Islet of Langerhans (tissue), 1 donor: ENCODE data around the gene LIMS2.

Source experiments
- FAIRE-seq: peaks from one replicate; lab custom pipeline; 2011; peaks lifted over from hg19 to GRCh38; lab: Jason Lieb, UNC

The LIMS2 gene

DNA sequence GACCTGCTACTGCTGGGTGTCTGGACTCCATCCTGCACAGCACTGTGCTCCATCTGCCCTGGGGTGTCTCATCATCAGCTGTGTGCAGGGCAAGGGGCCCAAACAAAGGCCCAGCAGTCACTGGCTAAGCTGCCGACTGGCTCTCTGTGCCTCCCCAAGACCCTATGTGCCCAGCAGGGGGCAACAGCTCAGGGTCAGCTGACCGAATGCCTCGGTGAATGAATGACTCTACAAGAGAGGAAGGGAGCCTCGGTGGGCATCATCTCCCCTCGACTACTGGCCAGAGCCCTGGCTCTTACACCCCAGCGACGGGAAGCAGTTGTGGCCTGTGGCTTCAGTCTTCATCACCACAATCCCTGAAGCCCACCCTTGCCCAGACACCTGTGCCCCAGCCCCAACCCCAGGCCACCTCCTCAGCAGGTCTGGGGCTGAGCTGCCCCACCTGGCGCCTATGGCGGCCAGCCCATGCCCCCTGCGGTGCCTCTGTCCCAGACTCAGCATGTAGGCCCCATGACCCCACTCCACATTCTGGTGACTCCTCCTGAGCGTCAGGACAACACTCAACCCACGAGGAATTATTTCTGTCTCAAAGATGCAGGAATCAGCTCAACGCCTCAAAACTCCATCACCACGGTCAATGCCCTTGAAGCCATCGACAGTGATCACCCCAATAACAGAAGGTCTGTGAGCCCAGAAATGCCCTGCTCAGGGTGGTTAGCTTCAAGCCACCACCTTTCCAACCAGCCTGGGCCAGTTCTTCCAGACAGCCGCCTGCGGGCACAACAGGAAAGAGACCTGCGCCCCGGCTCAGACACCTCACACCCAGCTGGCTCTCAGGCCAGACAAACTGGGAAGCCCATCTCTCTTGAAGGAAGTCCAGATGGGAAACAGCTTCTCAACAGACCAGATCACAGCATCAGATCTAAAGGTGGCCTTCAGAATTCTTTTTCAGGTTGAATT is 31.0 kb downstream of the LIMS2 start:
- FAIRE-seq: no peak

DNA sequence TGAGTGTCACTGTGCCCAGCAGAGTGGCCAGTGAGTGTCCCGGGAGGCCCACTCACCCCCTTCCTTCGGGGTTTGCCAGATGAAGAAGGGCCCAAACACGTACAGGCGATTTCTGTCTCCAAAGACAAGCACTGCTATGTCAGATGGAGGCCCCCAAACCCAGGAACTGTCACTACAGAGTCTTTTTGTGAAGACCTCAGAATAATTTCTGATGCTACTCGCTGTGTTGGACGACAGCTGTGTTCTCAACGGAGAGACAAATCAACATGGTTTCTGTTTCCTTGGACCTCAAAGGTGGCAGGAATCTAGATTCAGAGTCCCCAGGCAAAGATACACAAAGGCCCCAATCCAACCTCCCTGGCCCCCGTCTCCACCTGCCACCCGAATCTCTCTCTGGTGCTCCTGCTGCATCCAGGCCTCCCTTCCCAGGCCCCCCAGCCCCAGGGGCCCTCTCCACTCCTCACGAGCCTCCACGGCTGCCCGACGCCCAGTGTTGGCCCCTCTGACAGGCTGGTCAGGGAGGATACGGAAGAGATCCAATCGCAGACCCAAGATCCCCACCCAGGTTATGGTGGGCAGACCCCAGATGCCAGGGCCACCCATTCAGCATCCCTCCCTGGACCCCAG is 31.8 kb downstream of the LIMS2 start:
- no peak for FAIRE-seq

DNA sequence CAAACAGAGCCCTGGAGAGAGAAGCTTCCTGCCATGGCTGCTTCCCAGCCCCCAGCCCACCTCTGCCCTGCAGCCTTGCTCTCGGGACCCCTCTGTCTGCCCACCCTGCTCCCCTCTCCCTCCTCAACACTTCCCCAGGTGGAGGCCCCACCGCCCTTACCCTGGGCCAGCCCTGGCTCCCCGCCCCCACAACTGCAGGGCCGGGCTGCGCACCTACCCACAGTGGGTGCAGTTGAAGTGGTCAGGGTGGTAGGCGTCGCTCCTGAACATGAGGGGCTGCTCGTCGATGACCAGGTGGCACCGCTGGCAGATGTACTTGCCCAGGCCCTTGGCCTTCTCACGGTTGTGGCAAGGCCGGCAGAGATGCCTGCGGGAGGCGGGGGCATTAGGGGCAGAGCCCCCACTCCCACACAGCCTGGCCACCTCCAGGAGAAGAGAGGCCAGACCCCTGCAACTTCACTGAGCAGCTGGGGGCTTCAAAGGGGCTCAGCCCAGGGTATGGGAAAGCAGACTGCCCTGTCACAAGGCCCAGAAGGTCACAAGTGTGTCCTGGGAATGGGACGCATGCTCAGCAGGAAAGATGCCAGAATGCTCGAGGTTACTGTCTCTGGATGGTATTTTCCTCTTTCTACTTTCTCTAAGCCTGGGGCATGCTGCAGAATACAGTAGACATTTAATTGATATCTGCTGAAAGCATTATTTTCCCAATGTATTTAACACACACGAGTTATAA is 32.5 kb downstream of the LIMS2 start:
- FAIRE-seq: no peak

DNA sequence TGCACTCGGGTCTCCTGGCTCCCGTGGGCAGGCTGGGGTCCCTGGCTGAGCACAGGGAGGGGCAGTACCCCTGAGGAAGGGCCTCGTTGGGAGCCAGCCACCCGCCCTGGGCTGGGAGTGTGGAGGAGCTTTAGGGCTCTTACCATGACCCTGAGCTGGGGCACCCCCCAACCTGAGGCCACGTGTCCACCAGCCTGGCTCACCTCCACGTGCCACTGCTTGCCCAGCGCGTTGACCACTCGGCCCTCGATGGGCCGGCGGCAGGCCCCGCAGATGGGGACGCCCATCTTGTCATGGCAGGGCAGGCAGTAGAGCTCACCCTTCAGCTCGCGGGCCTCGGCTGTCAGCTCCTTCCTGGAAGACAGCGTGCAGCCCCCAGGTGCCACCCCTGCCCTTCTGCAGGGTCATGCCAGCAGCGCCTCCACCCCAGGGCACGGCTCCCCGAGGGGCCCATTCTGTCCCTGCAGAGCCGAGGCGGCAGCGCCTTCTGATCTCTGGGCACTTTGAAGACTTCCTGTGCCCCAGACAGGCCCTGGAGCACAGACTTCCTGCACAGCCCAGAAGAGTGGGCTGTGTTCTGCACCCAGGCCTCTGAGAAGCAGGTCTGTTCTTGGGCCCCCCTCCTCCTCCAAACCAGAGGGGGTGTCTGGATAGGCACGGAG is 33.4 kb downstream of the LIMS2 start:
- FAIRE-seq: no peak

DNA sequence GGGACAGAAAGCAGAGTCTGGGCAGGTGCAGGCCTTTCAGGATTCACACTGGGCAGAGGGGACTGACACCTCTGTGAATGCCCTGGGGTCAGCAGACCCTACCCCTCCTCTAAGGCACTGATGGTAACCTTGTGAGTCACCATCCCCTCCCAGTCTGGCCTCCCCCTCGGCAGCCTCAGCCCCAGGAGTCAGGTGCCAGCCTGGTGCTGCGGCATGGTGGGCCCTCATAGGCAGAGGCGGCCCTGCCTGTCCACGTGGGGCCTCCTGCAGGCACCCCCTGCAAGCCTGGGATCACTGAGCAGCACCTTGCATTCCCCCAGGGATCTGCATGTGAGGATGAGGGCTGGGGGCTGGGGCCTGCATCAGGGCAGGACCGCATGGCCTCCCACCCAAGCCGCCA is 34.2 kb downstream of the LIMS2 start:
- no peak for FAIRE-seq

DNA sequence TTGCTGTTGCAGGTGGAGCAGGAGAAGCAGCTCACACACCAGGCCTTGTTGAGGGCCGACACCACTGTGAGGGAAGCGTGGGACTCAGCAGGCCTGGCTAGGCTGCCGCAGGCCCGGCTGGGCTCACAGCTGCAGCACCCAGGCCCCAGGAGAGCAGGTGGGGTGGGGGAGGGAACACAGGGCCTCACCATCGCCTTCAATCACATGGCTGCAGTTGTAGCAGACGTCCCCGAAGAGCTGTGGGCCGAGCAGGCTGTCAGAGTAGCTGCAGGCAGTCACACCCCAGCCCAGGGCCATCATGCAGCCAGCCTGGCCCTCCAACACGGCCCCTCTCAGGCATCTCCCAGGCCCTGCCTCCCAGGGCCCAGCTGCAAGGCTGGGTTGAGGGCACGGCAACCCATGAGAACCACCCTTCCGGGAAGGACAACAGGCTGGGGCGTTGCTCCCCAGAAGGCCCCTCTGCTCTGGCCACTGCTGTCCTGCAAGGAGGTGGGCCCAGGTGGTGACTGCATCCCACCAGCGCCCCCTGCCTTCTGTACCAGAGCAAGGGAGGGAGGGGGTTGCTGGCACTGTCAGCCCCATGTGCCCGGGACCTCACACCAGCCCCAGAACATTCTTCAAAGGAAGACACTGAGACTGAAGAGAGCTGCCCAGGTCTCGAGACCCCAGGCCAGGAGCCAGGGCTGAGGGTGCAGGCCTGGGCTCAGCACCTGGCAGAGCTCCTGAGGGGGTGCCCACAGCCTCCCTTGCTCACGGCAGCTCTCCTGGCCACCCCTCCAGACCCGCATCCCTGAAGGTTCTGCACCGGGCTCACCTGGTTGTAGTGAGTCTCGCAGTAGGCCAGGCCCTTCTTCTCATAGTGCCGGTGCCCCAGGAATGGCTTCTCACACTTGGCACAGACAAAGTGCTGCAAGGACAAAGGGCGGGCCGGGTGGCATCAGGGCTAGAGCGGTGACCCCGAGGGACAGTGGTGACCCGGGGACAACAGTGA is 35.0 kb downstream of the LIMS2 start:
- no peak for FAIRE-seq

DNA sequence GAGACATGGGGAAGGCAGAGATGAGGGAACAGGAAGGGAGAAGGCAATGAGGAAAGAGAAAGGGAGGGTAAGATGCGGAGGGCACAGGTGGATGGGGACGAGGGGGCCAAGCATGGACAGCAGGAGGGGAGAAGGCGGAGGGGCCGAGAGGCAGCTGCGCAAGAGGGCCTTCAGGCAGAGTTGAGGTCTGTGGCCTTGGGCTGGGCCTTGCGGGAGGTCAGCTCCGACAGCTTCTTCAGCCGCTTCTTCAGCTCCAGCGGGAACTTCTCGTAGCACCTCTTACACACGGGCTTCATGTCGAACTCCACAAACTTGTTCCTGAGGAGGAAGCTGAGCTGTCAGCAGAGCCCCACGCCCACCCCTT is 36.2 kb downstream of the LIMS2 start:
- FAIRE-seq: no peak

DNA sequence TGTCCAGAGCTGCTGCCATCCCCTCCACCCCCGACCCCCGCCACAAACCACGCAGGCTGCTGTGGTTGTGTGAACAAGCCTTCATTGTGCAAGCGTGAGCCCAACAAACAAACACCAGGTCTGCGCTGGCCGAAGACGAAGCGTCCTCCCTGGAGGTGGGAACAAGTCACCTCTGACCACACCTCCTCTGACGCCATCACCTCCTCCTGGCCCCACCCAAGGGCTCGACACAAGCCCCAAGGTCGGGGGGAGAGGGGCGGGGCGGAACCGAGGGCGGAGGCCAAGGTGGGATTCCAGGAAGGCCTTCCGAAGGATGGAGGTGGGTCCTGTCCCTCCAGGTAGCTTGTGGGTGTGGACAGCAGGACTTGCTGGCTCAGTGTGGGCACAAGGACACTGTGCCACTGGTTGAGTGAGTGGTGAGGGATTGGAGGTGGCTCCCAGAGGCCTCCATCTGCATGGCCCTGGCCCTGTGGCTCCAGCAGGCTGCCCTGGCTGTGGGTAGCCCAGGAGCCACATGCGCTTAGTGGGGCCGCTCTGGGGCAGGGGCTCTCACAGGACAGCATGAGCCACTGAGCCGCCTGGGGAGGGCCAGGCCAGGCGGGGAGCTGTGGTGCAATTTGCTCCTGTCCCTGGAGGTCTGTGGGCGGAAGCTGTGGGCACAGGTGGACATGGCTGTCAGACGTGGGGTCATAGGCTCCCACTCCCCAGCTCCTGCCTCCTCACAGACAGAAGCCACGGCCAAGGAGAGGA is 36.8 kb downstream of the LIMS2 start:
- no peak for FAIRE-seq

DNA sequence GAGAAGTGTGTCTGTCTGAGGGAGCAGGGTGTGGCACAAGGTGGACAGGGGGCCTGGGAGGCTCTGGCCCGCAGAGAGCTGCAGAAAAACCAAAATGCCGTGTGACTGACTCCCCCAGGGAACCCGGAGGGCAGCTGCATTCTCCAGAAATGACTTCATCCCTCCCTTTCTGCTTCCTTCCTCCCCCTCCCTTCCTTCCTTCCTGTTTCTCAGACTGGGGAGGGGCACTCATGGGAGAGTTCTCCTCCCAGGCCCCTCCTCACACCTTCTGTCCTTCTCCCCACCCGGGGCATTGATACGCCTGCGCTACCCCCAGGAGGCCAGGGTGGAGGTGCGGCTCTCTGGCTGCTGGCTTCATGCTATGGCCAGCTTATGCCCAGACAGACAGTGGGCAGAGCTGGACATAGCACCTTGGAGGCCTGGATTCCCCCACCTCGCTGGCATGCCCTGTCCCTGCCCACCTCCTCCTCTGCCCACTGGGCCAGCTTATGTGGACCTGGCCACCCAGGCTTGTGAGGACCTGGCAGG is 37.5 kb downstream of the LIMS2 start:
- no peak for FAIRE-seq

DNA sequence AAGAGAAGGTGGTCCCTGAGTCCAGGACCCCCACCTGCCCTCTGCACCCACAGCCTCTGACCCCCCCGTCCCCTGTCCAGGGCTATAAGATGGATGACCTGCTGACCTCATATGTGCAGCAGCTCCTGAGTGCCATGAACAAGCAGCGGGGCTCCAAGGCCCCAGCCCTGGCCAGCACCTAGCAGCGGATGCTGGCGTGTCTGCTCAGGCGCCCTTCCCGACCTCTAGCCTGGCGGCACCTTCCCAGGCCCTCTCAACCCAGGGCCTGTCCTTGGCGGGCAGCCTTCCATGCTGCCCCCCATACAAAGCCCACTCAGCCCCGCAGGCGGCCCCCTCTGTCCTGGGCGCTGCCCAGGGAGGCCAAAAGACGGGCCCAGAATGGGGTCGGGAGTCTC is 38.1 kb downstream of the LIMS2 start:
- no peak for FAIRE-seq

DNA sequence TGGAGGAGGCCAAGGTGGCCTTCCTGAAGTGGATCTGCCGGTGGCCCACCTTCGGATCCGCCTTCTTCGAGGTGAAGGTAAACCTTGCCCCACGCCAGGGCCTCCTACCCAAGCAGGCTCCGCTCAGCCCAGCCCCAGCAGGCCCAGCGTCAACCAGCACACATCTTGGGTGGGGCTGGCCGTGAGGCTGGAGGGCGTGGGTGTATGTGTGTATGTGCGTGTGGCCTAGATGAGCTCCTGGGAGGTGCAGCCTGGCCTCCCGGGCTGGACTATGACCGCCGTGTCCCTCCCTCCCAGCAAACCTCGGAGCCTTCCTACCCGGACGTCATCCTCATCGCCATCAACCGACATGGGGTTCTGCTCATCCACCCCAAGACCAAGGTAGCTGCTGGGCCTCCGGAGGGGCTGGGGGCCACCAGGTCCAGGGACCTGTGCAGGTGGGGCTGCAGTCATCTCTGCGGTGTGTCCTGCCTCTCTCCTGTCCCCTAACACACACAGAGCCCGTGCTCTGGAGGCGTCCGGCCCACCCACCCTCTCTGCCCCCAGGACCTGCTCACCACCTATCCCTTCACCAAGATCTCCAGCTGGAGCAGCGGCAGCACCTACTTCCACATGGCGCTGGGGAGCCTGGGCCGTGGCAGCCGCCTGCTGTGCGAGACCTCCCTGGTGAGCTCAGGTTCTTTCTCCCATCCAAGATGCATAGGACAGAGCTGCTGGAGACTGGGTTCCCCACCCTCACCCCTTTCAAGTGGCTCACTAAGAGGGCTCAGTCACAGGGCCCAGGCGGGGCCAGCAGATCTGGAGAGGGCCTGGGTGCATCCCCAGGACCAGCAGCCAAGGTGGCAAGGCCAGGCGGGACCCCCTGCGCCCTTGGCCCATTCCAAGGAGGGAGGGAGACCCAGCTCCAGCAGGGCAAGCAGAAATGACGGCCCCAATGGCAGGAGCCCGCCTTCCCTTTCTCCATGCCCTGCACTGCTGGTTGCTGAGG is 38.8 kb downstream of the LIMS2 start:
- no peak for FAIRE-seq

DNA sequence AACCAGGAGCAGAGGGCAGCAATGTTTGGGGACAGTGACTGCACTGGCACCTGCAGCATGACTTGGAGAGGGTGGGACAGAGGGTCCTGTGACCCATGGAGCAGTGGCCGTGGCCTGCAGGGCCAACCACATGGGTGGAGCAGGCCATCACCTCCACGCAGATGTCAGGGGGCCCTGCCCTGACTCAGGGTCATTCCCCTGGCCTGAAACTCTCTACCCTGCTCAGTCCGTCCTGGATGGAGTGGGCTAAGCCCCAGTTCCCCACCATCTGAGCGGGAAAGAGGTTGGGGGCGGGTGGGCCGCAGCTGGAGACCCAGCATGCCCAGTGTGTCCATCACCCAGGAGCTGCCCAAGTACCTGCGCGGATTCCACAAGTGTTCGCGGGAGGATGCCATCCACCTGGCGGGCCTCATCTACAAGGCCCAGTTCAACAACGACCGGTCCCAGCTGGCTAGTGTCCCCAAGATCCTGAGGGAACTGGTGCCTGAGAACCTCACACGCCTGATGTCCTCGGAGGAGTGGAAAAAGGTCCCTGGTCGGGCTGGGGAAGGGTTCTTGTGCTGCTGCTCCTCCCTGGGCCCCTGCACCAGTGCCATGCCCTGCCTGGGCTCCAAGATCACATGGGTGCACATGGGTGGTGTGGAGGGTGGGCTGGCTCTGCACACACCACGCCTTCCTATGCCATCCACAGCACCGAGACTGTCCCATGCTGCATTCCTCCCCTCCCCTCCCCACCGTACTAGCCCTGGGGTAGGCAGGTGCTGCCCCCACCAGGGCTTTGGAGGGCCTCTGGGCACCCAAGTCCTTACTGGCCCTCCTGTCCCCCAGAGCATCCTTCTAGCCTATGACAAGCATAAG is 39.7 kb downstream of the LIMS2 start:
- FAIRE-seq: no peak

DNA sequence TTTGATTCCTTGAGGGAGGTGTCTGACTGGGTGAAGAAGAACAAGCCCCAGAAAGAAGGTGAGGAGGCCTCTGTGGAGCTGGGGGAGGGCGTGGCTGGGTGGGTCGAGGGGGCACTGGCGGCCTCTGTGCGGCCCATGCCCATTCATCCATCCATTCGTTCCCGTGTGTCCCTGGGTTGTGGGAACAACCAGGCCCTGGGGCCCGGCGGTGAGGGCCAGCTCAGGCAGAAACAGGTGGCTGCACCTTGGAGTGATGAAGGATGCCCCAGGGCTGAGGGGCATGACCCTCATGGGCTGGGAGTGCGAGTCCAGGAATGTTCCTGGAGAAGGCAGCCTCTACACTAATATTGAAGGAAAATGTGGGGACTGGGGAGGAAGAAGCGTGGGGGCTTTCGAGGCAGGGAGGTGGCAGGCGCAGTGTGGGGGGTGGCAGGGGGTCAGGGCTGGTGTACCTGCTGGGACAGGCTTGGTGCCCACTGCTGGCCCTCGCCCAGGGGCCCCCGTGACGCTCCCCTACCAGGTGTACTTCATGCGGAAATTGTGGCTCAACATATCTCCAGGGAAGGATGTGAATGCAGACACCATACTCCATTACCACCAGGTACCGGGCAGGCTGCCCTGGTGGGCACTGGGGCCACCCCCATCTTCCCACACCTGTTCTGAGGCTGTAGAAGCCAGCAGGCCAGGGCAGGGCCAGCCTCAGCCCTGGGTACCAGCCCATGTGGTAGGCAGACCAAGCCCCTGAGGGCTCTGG is 40.5 kb downstream of the LIMS2 start:
- no peak for FAIRE-seq

DNA sequence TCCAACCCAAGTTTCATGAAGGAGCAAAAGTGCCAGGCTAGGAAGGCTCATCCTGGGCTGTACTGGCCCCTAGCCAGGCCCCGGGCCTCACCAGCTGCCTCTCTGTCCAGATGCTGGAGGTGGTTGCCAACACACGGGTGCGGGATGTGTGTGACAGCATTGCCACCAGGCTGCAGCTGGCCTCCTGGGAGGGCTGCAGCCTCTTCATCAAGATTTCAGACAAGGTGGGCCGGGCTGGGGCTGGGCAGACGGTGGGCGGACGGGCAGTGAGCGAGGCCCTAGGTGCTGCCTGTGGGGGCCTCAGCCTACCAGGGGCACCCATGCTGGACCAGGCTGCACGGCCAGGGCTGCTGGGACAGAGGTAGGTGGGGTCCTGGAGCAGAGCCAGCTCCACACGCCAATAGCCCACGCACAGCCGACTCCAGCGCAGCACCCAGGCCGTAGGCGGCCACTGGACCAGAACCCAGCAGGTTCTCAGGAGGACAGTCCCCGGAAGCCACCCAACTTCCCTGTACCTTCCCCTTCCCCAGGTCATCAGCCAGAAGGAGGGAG is 41.2 kb downstream of the LIMS2 start:
- FAIRE-seq: no peak

DNA sequence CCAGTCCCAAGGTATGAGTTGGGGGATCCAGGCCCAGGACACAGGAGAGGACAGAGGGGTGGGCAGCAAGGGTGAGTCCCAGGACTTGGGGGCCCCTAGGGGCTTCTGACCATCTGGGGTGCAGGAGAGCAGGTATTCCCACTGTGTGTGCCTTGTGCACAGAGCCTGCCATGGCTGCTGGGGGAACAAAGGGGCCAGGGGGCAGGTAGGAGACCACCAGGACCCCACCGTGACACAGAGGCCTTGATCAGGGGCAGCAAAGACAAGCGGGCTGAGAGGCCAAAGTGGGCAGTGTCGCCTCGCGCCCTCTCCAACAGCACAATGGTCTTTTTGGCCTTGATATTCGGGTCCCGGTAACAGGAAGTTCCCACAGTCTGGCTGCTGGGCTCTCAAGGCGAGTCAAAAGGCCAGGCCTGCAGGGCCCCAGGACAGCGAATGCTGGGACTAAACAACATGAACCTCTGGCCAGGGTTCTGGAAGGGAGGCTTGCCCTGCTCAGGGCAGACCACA is 41.7 kb downstream of the LIMS2 start:
- no peak for FAIRE-seq

DNA sequence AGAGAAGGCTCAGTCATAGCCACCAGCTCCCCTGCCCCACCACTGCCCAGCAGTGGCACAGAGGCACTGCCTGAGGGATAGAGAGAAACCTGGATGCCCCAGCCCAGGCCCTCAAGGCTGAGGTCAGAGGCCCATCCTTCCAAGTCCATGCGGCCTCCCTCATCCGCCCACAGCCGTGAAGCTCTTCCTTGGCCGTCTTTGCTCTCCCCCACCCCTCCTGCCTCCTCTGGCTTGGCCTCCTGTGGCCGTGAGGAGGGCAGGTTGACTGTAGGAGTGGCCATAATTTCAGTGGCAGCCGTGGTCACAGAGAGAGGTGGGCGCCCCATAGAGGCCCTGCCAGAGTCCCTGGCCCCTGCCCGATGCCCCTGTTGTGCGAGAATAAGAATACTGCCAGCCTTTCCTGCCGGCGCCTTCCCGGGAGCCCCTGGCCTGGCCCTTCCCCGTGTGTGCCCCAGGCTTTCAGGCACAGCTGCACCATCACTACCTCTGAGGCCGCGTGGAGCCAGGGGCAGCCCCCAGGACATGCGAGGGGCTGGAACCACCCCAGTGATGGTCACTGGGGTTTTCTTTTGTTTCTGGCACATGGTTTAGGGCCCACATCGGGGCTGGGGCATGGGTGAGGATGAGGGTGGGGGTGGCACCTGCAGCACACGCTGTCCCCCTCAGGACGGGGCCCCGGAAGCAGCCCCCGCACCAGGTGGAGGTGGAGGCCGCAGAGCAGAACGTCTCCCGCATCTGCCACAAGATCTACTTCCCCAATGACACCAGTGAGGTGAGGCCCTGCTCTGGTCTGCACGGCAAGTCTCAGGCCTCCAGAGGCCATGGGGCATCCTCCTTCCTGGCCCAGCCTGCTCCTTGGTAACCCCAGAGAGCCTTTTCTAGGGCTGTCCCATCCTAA is 42.5 kb downstream of the LIMS2 start:
- FAIRE-seq: no peak
